GM21423 (cell line): ENCODE results near the gene TBC1D24.

ENCODE experiments used
- ATAC-seq: cut with Tn5 transposase; IDR thresholded peaks from one replicate; pipeline ENCODE4 v1.9.1; 2021; ENCODE audit warnings: mild to moderate bottlenecking, moderate library complexity; ENCODE audit not compliant: unreplicated experiment

Gene TBC1D24

GRCh38 chr16:2481676-2482075 is 6.7 kb downstream of the TBC1D24 start:
- no peak for ATAC-seq

GRCh38 chr16:2482249-2482648 is 7.3 kb downstream of the TBC1D24 start:
- no peak for ATAC-seq

GRCh38 chr16:2482708-2483534 is 8.0 kb downstream of the TBC1D24 start:
- ATAC-seq = no peak

- no peak for ATAC-seq
Observed at GRCh38 chr16:2483939-2484897, 9.3 kb downstream of the TBC1D24 start.

- no peak for ATAC-seq
Observed at GRCh38 chr16:2484898-2485508, 10.1 kb downstream of the TBC1D24 start.

- no peak for ATAC-seq
Observed at GRCh38 chr16:2485811-2486507, 11.0 kb downstream of the TBC1D24 start.

GRCh38 chr16:2486645-2487516 is 12.0 kb downstream of the TBC1D24 start:
- peak; percentile 72 for ATAC-seq

- no peak for ATAC-seq
Observed at GRCh38 chr16:2487517-2487842, 12.6 kb downstream of the TBC1D24 start.

- no peak for ATAC-seq
Observed at GRCh38 chr16:2487903-2488531, 13.1 kb downstream of the TBC1D24 start.

GRCh38 chr16:2489581-2489980 is 14.7 kb downstream of the TBC1D24 start:
- no peak for ATAC-seq

GRCh38 chr16:2490190-2491105 is 15.5 kb downstream of the TBC1D24 start:
- ATAC-seq = no peak

- ATAC-seq = no peak
Observed at GRCh38 chr16:2492292-2492691, 17.4 kb downstream of the TBC1D24 start.

- no peak for ATAC-seq
Observed at GRCh38 chr16:2493605-2494004, 18.7 kb downstream of the TBC1D24 start.

- no peak for ATAC-seq
Observed at GRCh38 chr16:2494616-2495015, 19.7 kb downstream of the TBC1D24 start.

- ATAC-seq = no peak
Observed at GRCh38 chr16:2495041-2495440, 20.1 kb downstream of the TBC1D24 start.

GRCh38 chr16:2496223-2497115 is 21.5 kb downstream of the TBC1D24 start:
- no peak for ATAC-seq

GRCh38 chr16:2497116-2497630 is 22.2 kb downstream of the TBC1D24 start:
- no peak for ATAC-seq
